GM06990 (cell line): ENCODE data around the gene AMPH.

Source experiments
- DNase-seq: peaks from one replicate; pipeline ENCODE4 v3.0.0-alpha.2; 2011; ENCODE audit not compliant: insufficient read length; ENCODE audit errors: extremely low read depth
- H3K27me3 ChIP-seq: replicated peaks from 2 replicates; pipeline ENCODE4 v1.6.0; 2011; ENCODE audit warnings: low read length; ENCODE audit not compliant: control insufficient read depth, insufficient read depth
- H3K36me3 ChIP-seq: 2 replicates; pipeline ENCODE4 v1.5.1; 2011; ENCODE audit warnings: low read length; ENCODE audit not compliant: control insufficient read depth, insufficient read depth
- H3K4me3 ChIP-seq: replicated peaks from 2 replicates; pipeline ENCODE4 v1.5.1; 2011; ENCODE audit warnings: low read depth, mild to moderate bottlenecking, control low read depth, low read length
- TF ChIP-seq, protein P1 (sequence below): IDR thresholded peaks from 2 replicates; pipeline ENCODE4 v1.5.1; 2011; ENCODE audit warnings: low read length, control low read depth, mild to moderate bottlenecking, inconsistent platforms; ENCODE audit not compliant: insufficient read depth, poor library complexity, severe bottlenecking

Gene AMPH

DNA sequence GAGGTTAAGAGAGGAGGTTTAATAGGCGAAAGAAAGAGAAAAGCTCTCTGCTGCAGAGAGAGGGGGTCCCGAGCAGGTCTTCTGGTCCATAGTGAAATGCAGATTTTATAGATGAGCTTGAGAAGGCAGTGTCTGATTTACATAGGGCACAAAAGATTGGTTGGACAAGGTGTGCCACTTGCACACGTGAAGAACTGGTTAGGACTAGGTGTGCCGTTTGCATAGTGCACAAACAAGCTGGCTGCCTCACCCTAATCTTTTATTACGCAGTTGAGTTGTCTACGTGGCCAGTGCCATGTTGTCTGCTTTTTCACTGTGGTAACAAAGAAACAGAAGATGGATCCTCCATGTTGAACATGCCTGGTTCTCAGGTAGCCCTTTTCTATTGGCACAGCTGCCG lies 82.6 kb downstream of the AMPH start:
- DNase-seq = no peak
- Histone ChIP-seq H3K27me3 (no peaks in the 10 kb centered on the region), H3K4me3 (no peak overlapping the region), H3K36me3 (no peaks in the 10 kb centered on the region)
- TF ChIP-seq, protein P1, sequence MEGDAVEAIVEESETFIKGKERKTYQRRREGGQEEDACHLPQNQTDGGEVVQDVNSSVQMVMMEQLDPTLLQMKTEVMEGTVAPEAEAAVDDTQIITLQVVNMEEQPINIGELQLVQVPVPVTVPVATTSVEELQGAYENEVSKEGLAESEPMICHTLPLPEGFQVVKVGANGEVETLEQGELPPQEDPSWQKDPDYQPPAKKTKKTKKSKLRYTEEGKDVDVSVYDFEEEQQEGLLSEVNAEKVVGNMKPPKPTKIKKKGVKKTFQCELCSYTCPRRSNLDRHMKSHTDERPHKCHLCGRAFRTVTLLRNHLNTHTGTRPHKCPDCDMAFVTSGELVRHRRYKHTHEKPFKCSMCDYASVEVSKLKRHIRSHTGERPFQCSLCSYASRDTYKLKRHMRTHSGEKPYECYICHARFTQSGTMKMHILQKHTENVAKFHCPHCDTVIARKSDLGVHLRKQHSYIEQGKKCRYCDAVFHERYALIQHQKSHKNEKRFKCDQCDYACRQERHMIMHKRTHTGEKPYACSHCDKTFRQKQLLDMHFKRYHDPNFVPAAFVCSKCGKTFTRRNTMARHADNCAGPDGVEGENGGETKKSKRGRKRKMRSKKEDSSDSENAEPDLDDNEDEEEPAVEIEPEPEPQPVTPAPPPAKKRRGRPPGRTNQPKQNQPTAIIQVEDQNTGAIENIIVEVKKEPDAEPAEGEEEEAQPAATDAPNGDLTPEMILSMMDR = no peak

DNA sequence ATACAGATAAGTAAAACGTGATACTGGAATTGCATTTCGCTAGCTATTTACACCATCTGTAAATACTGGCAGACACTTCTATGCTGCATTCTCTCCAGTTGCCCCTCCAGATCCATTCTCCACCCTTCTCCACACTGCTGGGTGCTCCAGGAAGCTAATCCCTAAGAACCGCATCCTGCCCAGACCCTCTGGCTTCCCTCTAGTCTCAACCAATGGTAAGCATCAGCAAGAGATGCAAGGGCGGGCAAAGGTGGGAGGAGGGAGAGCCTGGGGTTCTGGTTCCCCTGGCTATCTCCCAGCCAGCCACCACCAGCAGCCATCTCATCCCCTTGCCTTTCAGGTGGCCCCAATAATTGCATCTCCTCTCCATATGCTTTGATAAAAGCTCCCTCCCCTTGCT lies 84.4 kb downstream of the AMPH start:
- TF ChIP-seq, protein P1 = no peak
- H3K36me3 ChIP-seq = no peaks in the 10 kb centered on the region
- H3K27me3 ChIP-seq = no peaks in the 10 kb centered on the region
- DNase-seq = no peak
- no peak overlapping the region for H3K4me3 ChIP-seq

DNA sequence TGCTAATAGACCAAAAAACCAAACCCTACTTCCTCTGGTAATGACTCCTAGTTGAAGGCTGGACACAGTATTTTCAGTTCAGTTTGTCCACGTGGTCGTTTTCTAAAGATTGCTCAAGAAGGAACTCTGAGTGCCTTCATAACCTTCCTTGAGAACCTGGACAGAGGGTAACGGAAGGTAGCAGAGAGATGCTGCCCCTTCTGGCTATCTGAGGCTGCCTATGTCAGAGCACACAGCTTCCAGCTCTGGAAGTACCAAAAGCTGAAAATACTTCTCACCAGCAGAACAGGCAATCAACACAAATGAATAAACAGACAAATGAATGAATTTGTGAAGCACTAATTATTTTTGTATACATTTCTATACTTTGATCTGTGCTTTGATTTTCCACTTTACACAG lies 85.2 kb downstream of the AMPH start:
- TF ChIP-seq, protein P1 = no peak
- no peak for DNase-seq

DNA sequence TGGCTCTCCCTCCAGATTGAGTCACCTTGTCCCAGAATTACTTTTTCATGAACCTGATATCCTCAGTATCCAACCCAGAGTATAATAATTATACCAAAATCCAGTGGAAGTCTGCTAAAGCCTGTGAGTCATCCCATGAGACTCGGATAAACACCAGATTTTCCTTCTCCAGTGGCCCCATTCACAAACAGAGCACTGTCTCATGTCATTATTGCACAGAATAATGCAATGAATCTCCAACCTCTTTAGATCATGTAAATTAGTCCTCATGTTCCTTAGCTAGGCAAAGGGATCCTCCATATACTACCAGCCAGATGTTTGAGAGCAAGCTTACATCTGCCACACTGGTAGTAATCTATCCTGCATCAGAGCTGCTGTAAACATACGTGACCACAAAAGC lies 89.0 kb downstream of the AMPH start:
- H3K27me3 ChIP-seq = no peaks in the 10 kb centered on the region
- no peaks in the 10 kb centered on the region for H3K36me3 ChIP-seq
- TF ChIP-seq, protein P1 = no peak
- no peak overlapping the region for H3K4me3 ChIP-seq
- DNase-seq = no peak

More for the DNA sequence above, 85.2 kb downstream of the AMPH start:
- Histone ChIP-seq H3K36me3 (no peaks in the 10 kb centered on the region), H3K27me3 (no peaks in the 10 kb centered on the region), H3K4me3 (no peak overlapping the region)

DNA sequence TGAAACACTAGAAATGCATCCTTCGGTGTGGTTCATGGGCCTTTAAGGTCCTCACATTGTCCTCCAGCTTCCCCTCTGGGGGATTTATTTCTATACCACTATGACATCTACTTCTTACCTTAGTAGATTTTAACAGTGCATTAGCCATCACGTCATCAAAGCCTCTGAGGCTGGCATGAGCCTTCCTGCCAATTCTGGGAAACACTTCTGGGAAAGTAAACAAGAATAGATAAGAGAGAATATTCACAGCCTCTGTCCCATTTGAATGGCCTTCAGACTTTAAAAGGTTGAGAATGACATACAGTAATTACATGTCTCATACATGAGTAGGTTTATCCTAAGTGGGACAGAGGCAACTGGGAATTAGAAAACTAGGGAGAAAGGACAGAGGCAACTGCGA lies 89.7 kb downstream of the AMPH start:
- DNase-seq = no peak
- Histone ChIP-seq H3K36me3 (no peaks in the 10 kb centered on the region), H3K27me3 (no peaks in the 10 kb centered on the region), H3K4me3 (no peak overlapping the region)
- TF ChIP-seq, protein P1 = no peak

DNA sequence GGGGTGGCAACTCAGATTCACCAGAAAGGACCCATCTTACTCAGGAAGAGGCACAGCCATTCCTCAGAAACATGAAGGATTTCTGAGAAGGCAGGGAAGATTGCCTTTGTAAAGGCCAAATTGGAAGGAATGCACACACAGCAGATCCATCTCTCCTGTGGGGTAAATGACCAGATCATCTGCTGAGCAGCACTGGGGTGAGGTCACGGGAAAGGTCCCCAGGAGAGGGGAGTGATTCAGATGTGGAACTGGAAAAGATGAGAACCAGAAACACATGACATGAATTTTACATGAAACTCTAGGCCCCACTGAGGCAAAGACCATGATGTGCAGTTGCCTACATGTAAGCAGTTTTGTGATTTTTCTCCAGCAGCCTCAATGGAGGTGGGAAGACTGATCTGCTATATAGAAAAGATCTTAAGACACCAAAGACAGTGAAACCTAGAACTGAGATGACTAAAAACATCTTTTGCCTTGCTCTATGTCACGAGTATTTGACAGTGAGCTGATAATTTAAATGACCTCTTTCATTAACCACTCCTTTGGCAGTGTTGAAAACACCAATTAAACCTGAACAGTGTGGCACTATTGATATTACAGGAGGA lies 91.6 kb downstream of the AMPH start:
- Histone ChIP-seq H3K27me3 (no peaks in the 10 kb centered on the region), H3K36me3 (no peaks in the 10 kb centered on the region), H3K4me3 (no peak overlapping the region)
- no peak for DNase-seq
- TF ChIP-seq, protein P1 = no peak
